Mammary epithelial cell (primary cell): ENCODE measurements around the gene GKN1.

Experiments
- CTCF ChIP-seq, 2 donors: IDR thresholded peaks in 1 of 2; conservative IDR thresholded peaks in 1 of 2; 2 replicates each; pipeline ENCODE4 v1.5.1; 2011 to 2012; ENCODE audit warnings: inconsistent platforms in 2 of 2, low read length in 2 of 2, mild to moderate bottlenecking in 2 of 2, control low read depth in 1 of 2, low read depth in 1 of 2; ENCODE audit not compliant: insufficient read depth in 1 of 2; ENCODE audit errors: extremely low read depth in 1 of 2
- EZH2 ChIP-seq: IDR thresholded peaks from 2 replicates; pipeline ENCODE4 v1.6.1; 2012; ENCODE audit warnings: low read length, inconsistent platforms, borderline replicate concordance

DNA sequence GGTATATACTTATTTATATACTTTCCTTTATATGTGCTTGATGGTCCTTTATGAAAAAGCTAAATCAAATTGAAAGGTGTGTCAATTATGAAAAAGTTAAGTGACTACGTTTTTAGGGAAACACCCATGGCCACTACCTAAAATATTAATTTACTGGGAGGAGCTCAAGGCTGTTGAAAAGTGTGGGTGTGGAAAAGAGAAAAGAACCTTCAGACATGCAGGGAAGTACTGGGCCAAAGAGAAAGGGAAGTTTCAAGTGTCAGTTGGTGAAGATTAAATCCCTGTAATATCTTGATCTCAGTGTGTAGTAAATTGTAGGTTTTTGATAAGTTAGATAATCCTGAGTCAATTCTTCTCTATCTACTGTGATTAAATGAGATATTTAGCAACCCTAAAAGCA is 6.2 kb upstream of the GKN1 start:
- no peak for TF ChIP-seq CTCF (conservative IDR thresholded peaks at IDR 0.05 in 1 of 2, IDR thresholded peaks at IDR 0.05 in 1 of 2; ENCODE audit: extremely low read depth in 1 of 2, insufficient read depth in 1 of 2, low read depth in 1 of 2, low read length in 2 of 2)
- TF ChIP-seq EZH2 = no peak
